ENCODE measurements around the gene LRWD1.

DNA sequence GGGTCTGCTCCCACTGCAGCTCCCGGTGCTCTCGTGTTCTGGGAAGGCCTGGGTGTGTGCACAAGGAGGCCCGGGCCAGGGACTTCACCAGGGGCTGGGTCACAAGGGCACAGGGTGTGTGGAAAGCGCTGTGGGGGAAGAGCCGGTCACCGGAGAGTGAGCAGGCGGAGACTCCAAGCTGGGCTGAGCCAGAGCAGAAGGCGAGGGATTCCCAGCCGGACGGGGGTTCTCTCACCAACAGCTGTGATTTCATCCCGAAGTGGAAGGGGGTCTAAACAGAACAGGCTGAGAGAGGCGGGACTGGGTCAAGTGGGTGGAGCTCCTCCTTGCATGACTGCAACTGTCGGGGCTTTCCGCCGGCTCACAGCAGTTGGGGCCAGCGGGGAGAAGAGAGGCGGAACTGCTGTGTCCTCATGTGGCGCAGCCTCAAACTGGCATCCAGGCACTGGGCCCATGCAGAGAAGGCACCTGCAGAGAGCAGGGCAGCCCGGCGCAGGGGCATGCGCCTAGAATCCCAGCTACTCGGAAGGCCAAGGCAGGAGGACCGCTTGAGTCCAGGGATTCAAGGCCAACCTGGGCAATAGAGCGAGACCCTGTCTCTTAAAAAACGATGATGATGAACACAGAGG is 39.0 kb upstream of the LRWD1 start:
- TF ChIP-seq MAX (IDR thresholded peaks at IDR 0.05) (no peak), CTCF (IDR thresholded peaks at IDR 0.05 in 2 of 3, conservative IDR thresholded peaks at IDR 0.05 in 1 of 3; ENCODE audit: borderline replicate concordance in 1 of 3, insufficient read depth in 1 of 3, low read depth in 2 of 3, low read length in 2 of 3) (no peak), POLR2AphosphoS5 (IDR thresholded peaks at IDR 0.05; ENCODE audit: low read depth, low read length) (no peak), POLR2A (IDR thresholded peaks at IDR 0.05; ENCODE audit: borderline replicate concordance, extremely low read depth, insufficient read depth, insufficient read length) (no peak), YY1 (IDR thresholded peaks at IDR 0.05; ENCODE audit: extremely low read depth, insufficient replicate concordance, low read depth, low read length) (no peak), EZH2 (IDR thresholded peaks at IDR 0.05) (no peak), CEBPB (IDR thresholded peaks at IDR 0.05; ENCODE audit: low read depth) (no peak), ATF3 (IDR thresholded peaks at IDR 0.05) (no peak)

Measured in HCT116 (cell line).